Measurements from ENCODE around the gene SPTY2D1.
"Not testable (repeated sequence)": the region's sequence is repeated elsewhere in the genome, so short reads cannot be mapped to it uniquely, and the experiment has no call there.

The SPTY2D1 gene

DNA sequence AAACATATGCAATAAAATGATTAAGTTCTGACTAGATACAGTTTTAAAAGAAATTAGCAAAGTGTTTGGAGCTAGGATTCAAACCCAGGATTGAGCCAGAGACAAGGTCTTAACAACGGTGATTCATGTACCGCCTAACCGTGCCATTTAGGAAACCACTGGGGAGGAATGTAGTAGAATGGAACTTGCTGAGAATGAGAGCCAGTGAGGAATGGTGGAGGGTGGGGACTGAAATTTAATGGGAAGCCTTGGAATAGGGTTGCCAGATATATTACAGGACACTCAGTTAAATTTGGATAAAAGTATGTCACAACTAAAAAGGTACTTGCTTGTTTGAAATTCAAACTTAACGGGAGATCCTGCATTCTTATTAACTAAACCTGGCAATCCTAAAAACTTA, 34.0 kb upstream of the SPTY2D1 start:
- no peak overlapping the region for H3K4me3 ChIP-seq (ENCODE audit: insufficient read depth, low read depth, low read length, poor library complexity, severe bottlenecking)
- no peaks in the 10 kb centered on the region for H3K27me3 ChIP-seq (replicated peaks; ENCODE audit: control insufficient read depth, insufficient read depth, low read length, poor library complexity, severe bottlenecking)
- no peaks in the 10 kb centered on the region for H3K9me3 ChIP-seq (ENCODE audit: control insufficient read depth, low read length)
- no peaks in the 10 kb centered on the region for H3K36me3 ChIP-seq (ENCODE audit: control insufficient read depth, insufficient read depth, low read length)
- peaks cover 10% of the 10 kb centered on the region for H3K4me1 ChIP-seq (ENCODE audit: control insufficient read depth, insufficient read depth, low read length, poor library complexity, severe bottlenecking)
- H3K27ac ChIP-seq (ENCODE audit: insufficient read depth, low read length, poor library complexity, severe bottlenecking) = no peak overlapping the region
- no peak for DNase-seq

DNA sequence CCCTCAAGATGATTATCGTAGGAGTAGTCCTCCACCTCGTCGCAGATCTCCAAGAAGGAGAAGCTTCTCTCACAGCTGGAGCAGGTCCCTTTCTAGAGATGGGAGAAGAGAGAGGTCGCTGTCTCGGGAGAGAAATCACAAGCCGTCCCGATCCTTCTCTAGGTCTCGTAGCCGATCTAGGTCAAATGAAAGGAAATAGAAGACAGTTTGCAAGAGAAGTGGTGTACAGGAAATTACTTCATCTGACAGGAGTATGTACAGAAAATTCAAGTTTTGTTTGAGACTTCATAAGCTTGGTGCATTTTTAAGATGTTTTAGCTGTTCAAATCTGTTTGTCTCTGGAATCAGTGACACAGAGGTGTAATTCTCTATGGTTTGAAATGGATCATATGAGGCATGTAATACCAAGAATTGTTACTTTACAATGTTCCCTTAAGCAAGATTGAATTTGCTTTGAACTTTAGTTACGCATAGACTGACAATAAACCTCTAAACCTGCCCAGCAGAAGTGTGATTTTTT, 31.3 kb upstream of the SPTY2D1 start:
- H3K27me3 ChIP-seq (replicated peaks; ENCODE audit: control insufficient read depth, insufficient read depth, low read length, poor library complexity, severe bottlenecking); H3K27ac ChIP-seq (ENCODE audit: insufficient read depth, low read length, poor library complexity, severe bottlenecking); DNase-seq; H3K4me1 ChIP-seq (ENCODE audit: control insufficient read depth, insufficient read depth, low read length, poor library complexity, severe bottlenecking); H3K4me3 ChIP-seq (ENCODE audit: insufficient read depth, low read depth, low read length, poor library complexity, severe bottlenecking); H3K36me3 ChIP-seq (ENCODE audit: control insufficient read depth, insufficient read depth, low read length); H3K9me3 ChIP-seq (ENCODE audit: control insufficient read depth, low read length): not testable (repeated sequence)

DNA sequence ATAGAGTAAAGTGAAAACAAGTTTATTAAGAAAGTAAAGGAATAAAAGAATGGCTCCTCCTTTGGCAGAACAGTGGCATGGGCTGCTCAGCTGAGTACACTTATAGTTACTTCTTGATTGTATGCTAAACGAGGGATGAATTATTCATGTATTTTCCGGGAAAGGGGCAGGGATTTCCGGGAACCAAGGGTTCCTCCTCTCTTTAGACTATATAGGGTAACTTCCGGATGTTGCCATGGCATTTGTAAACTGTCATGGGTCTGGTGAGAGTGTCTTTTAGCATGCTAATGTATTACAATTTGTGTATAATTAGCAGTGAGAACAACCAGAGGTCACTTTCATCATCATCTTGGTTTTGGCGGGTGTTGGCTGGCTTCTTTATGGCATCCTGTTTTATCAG, 23.5 kb upstream of the SPTY2D1 start:
- no peaks in the 10 kb centered on the region for H3K9me3 ChIP-seq (ENCODE audit: control insufficient read depth, low read length)
- no peaks in the 10 kb centered on the region for H3K4me1 ChIP-seq (ENCODE audit: control insufficient read depth, insufficient read depth, low read length, poor library complexity, severe bottlenecking)
- H3K27me3 ChIP-seq (replicated peaks; ENCODE audit: control insufficient read depth, insufficient read depth, low read length, poor library complexity, severe bottlenecking) = no peaks in the 10 kb centered on the region
- DNase-seq = no peak
- no peak overlapping the region for H3K27ac ChIP-seq (ENCODE audit: insufficient read depth, low read length, poor library complexity, severe bottlenecking)
- H3K4me3 ChIP-seq (ENCODE audit: insufficient read depth, low read depth, low read length, poor library complexity, severe bottlenecking) = no peak overlapping the region
- H3K36me3 ChIP-seq (ENCODE audit: control insufficient read depth, insufficient read depth, low read length) = no peaks in the 10 kb centered on the region

DNA sequence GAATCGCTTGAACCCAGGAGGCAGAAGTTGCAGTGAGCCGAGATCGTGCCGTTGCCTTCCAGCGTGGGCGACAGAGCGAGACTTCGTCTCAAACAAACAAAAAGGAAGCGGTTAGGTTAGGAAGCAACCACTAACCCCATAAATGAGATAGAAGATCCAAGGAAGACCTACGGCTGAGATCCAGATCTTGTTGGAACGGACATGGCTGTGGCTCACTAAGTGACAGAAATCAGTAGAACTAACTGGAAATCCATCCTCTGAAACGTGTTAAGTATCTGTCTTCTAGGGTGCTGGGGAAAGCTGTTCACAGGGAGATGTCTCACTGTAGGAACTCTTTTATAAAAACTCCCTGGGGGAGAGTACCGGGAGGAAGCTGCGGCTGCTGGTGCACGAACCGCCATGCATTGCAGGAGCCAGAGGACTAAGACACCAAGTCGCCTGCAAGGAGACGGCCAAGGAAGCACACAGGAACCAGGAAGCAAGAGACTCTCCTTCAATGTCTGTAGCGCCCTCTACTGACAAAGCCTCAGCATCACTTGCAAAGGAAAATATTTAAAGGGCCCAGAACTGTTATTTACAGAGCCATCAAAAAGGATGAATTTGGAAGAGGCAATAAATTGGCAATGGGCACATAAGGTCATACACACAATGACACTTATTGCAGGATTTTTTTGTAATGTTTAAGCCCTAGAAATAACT, 16.9 kb upstream of the SPTY2D1 start:
- Histone ChIP-seq H3K27me3 (replicated peaks; ENCODE audit: control insufficient read depth, insufficient read depth, low read length, poor library complexity, severe bottlenecking) (no peaks in the 10 kb centered on the region), H3K27ac (ENCODE audit: insufficient read depth, low read length, poor library complexity, severe bottlenecking) (no peak overlapping the region)
- peak; percentile 11 to 42 (median 27) for DNase-seq

DNA sequence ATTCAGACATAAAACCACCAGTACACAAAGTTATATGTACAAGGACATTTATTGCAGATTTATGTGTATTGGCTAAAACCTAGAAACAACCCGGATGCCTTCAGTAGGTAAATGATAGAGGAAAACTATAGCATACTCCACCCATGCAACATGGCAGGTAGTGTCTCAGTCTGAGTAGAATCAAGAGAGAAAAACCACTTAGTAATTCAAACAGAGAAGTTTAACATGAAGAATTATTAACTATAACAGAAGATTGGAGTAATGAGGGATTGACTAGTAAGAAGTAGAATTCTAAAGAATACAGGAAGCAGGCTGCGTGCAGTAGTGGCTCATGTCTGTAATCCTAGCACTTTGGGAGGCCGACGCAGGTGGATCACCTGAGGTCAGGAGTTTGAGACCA, 16.2 kb upstream of the SPTY2D1 start:
- Histone ChIP-seq H3K27me3 (replicated peaks; ENCODE audit: control insufficient read depth, insufficient read depth, low read length, poor library complexity, severe bottlenecking) (no peaks in the 10 kb centered on the region), H3K36me3 (ENCODE audit: control insufficient read depth, insufficient read depth, low read length) (no peaks in the 10 kb centered on the region), H3K27ac (ENCODE audit: insufficient read depth, low read length, poor library complexity, severe bottlenecking) (no peak overlapping the region), H3K9me3 (ENCODE audit: control insufficient read depth, low read length) (no peaks in the 10 kb centered on the region), H3K4me3 (ENCODE audit: insufficient read depth, low read depth, low read length, poor library complexity, severe bottlenecking) (no peak overlapping the region), H3K4me1 (ENCODE audit: control insufficient read depth, insufficient read depth, low read length, poor library complexity, severe bottlenecking) (no peaks in the 10 kb centered on the region)
- no peak for DNase-seq

More for the DNA sequence above, 16.9 kb upstream of the SPTY2D1 start:
- H3K4me3 ChIP-seq (ENCODE audit: insufficient read depth, low read depth, low read length, poor library complexity, severe bottlenecking) = no peak overlapping the region
- H3K4me1 ChIP-seq (ENCODE audit: control insufficient read depth, insufficient read depth, low read length, poor library complexity, severe bottlenecking) = no peaks in the 10 kb centered on the region
- no peaks in the 10 kb centered on the region for H3K36me3 ChIP-seq (ENCODE audit: control insufficient read depth, insufficient read depth, low read length)
- no peaks in the 10 kb centered on the region for H3K9me3 ChIP-seq (ENCODE audit: control insufficient read depth, low read length)

DNA sequence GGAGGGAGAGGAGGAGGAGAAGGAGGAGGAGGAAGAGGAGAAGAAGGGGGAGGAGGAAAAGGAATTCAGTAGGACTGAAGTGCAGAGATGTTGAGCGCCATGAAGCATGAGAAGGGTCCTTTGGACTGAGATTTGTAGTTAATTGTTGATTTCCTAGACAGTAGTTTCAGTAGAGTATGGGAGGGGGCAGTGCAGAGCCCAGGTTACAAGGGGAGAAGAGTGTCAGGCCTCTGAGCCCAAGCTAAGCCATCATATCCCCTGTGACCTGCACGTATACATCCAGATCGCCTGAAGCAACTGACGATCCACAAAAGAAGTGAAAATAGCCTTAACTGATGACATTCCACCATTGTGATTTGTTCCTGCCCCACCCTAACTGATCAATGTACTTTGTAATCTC, 8.9 kb upstream of the SPTY2D1 start:
- not testable (repeated sequence) for H3K27me3 ChIP-seq (replicated peaks; ENCODE audit: control insufficient read depth, insufficient read depth, low read length, poor library complexity, severe bottlenecking); H3K27ac ChIP-seq (ENCODE audit: insufficient read depth, low read length, poor library complexity, severe bottlenecking); H3K4me1 ChIP-seq (ENCODE audit: control insufficient read depth, insufficient read depth, low read length, poor library complexity, severe bottlenecking); H3K9me3 ChIP-seq (ENCODE audit: control insufficient read depth, low read length); H3K4me3 ChIP-seq (ENCODE audit: insufficient read depth, low read depth, low read length, poor library complexity, severe bottlenecking); DNase-seq; H3K36me3 ChIP-seq (ENCODE audit: control insufficient read depth, insufficient read depth, low read length)

DNA sequence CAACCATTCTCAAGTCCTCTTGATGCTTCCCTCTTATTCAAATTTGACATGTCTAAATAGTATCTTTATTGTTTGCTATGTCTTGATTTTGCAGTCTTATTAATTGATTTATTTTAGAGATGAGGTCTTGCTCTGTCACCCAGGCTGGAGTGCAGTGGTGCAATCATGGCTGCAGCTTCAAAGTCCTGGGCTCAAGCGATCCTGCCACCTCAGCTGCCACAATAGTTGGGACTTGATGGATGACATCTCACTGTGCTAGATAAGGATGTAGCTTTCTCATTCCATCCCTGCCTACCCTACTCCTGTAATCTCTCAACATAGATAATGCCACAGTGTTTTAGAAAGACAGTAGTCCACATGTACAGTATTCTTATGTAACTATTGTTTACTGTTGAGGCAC, 7.5 kb upstream of the SPTY2D1 start:
- H3K4me1 ChIP-seq (ENCODE audit: control insufficient read depth, insufficient read depth, low read length, poor library complexity, severe bottlenecking) = no peaks in the 10 kb centered on the region
- H3K9me3 ChIP-seq (ENCODE audit: control insufficient read depth, low read length) = no peaks in the 10 kb centered on the region
- H3K27ac ChIP-seq (ENCODE audit: insufficient read depth, low read length, poor library complexity, severe bottlenecking) = no peak overlapping the region
- no peaks in the 10 kb centered on the region for H3K27me3 ChIP-seq (replicated peaks; ENCODE audit: control insufficient read depth, insufficient read depth, low read length, poor library complexity, severe bottlenecking)
- no peak for DNase-seq
- no peak overlapping the region for H3K4me3 ChIP-seq (ENCODE audit: insufficient read depth, low read depth, low read length, poor library complexity, severe bottlenecking)
- no peaks in the 10 kb centered on the region for H3K36me3 ChIP-seq (ENCODE audit: control insufficient read depth, insufficient read depth, low read length)

DNA sequence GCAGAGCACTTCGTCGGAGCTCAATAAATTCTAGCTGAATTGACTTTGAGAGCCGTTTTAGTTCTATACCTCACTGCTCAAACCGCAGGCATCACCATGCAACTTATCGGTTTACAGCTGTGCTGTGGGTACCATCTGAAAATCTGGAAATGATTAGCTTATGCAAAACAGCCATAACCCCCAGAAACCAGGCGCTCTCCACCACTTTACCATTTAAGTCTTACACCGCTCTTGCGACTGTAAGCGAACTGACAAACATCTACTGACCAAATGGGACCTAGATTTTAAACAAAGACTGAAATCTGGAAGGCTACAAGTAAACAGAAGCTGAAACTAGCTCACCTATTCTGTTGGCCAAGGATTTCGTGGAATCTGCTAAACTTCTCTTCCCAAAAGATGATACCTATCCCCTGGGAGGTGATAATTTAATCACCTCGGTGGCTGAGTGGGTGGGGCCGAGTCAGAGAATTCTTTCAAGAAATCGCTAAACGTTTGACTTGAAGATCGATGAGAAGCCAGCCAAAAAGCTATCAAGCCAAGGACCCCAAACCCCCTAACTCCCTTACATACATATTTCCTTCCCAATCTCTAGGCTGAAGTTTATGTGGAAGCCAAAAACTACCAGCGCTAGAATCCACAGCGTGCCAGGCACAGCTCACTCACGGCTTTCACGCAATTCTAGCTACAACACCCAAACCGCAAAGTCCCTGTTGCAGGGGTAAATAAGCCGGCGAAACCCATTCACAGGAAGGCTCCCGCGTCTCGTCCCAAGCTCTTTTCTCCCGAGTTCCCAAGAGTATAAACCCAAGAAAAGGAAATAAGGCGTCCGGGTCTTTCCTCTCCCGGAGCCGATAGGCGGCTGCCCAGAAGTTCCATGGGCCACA, 644 bp downstream of the SPTY2D1 start:
- Histone ChIP-seq H3K9me3 (ENCODE audit: control insufficient read depth, low read length) (no peaks in the 10 kb centered on the region), H3K27me3 (replicated peaks; ENCODE audit: control insufficient read depth, insufficient read depth, low read length, poor library complexity, severe bottlenecking) (no peaks in the 10 kb centered on the region), H3K27ac (ENCODE audit: insufficient read depth, low read length, poor library complexity, severe bottlenecking) (peak overlapping the region; percentile 97), H3K36me3 (ENCODE audit: control insufficient read depth, insufficient read depth, low read length) (no peaks in the 10 kb centered on the region), H3K4me1 (ENCODE audit: control insufficient read depth, insufficient read depth, low read length, poor library complexity, severe bottlenecking) (peaks cover 6% of the 10 kb centered on the region), H3K4me3 (ENCODE audit: insufficient read depth, low read depth, low read length, poor library complexity, severe bottlenecking) (peak overlapping the region; percentile 94)
- DNase-seq = no peak

DNA sequence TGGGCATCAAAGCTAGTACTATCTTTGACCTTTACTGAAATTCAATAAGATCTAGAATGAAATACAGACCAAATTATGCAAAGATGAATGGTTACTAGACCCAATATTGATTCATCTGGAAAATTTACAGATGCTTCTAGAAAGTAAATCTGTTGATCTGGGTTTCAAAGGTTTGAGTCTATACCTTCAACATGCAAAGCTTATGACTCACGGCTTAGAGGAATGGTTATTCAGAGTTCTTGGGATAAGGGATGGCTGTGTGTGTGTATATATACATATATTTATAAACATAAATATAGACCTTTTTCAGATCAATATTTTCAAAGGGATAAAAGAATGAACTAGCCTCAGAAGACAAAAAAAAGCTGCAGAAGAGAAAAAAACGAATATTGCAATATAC, 1.3 kb downstream of the SPTY2D1 start:
- no peak overlapping the region for H3K27ac ChIP-seq (ENCODE audit: insufficient read depth, low read length, poor library complexity, severe bottlenecking)
- no peak for DNase-seq
- no peaks in the 10 kb centered on the region for H3K27me3 ChIP-seq (replicated peaks; ENCODE audit: control insufficient read depth, insufficient read depth, low read length, poor library complexity, severe bottlenecking)
- peaks cover 6% of the 10 kb centered on the region for H3K4me1 ChIP-seq (ENCODE audit: control insufficient read depth, insufficient read depth, low read length, poor library complexity, severe bottlenecking)
- H3K9me3 ChIP-seq (ENCODE audit: control insufficient read depth, low read length) = no peaks in the 10 kb centered on the region
- peak overlapping the region; percentile 94 for H3K4me3 ChIP-seq (ENCODE audit: insufficient read depth, low read depth, low read length, poor library complexity, severe bottlenecking)
- H3K36me3 ChIP-seq (ENCODE audit: control insufficient read depth, insufficient read depth, low read length) = no peaks in the 10 kb centered on the region

DNA sequence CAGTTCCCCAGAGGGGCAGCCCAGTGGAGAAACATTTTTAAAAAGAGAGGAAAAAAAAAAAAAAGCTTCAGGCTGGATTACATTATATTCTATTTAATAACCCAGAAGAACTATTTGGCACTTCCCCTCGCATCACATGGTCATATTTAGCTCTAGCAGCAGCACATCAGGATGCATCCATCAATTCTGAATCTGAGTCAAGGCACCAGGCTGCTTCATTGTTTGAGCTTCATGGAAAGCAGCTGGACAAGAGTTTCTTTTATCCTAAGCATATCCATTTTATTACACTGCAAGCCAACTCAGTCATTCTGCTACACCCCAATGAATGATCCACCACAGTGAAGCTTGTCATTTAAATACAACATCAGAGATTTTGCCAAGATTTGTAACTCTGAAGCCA, 10.0 kb downstream of the SPTY2D1 start:
- Histone ChIP-seq H3K27ac (ENCODE audit: insufficient read depth, low read length, poor library complexity, severe bottlenecking) (no peak overlapping the region), H3K27me3 (replicated peaks; ENCODE audit: control insufficient read depth, insufficient read depth, low read length, poor library complexity, severe bottlenecking) (no peaks in the 10 kb centered on the region), H3K9me3 (ENCODE audit: control insufficient read depth, low read length) (no peaks in the 10 kb centered on the region), H3K4me3 (ENCODE audit: insufficient read depth, low read depth, low read length, poor library complexity, severe bottlenecking) (no peak overlapping the region), H3K4me1 (ENCODE audit: control insufficient read depth, insufficient read depth, low read length, poor library complexity, severe bottlenecking) (peaks cover 10% of the 10 kb centered on the region), H3K36me3 (ENCODE audit: control insufficient read depth, insufficient read depth, low read length) (no peaks in the 10 kb centered on the region)
- no peak for DNase-seq
